CD4-positive, CD25-positive, alpha-beta regulatory T cell (primary cell): ENCODE results near the gene EID3. TPM values are rescaled to one million over a fixed set of nuclear protein-coding genes. Genes with fewer than 3 reads are reported as not detected.

ENCODE experiments used
- ATAC-seq, 2 donors: fragments of 150-1000 bp; cut with Tn5 transposase; one replicate each; pipeline ENCODE4 v1.10.0; 2021; ENCODE audit warnings: low read depth in 2 of 2, moderate number of reproducible peaks in 2 of 2, moderate library complexity in 1 of 2
- DNase-seq, 3 donors: peaks; one replicate each; pipeline versions ENCODE4 v3.0.0 to v3.0.0-alpha.2; 2012 to 2022; ENCODE audit warnings: mixed read lengths in 1 of 3
- H3K27ac ChIP-seq: one replicate; pipeline ENCODE4 v1.7.0; 2013; ENCODE audit warnings: mild to moderate bottlenecking, low read length; ENCODE audit not compliant: insufficient read depth, poor library complexity, severe bottlenecking
- H3K27me3 ChIP-seq: one replicate; pipeline ENCODE4 v1.7.0; 2013; ENCODE audit warnings: low read length; ENCODE audit not compliant: control insufficient read depth, insufficient read depth
- H3K36me3 ChIP-seq: one replicate; pipeline ENCODE4 v1.7.0; 2013; ENCODE audit warnings: mild to moderate bottlenecking, low read length, moderate library complexity; ENCODE audit not compliant: control insufficient read depth, insufficient read depth
- H3K4me1 ChIP-seq: 2 replicates; pipeline ENCODE4 v1.7.0; 2013; ENCODE audit warnings: mild to moderate bottlenecking, low read length; ENCODE audit not compliant: insufficient read depth, control insufficient read depth, poor library complexity, severe bottlenecking
- H3K4me3 ChIP-seq: one replicate; pipeline ENCODE4 v1.7.0; 2013; ENCODE audit warnings: low read depth, mild to moderate bottlenecking, low read length, moderate library complexity
- H3K9me3 ChIP-seq, 2 experiments: 1 replicate in 1 of 2; 2 replicates in 1 of 2; pipeline ENCODE4 v1.7.0; 2013; ENCODE audit warnings: low read length in 2 of 2, mild to moderate bottlenecking in 1 of 2, moderate library complexity in 1 of 2; ENCODE audit not compliant: control insufficient read depth in 2 of 2
- H3K27ac Mint-ChIP-seq, 3 donors: one replicate each; pipeline ENCODE4 v1.8.0; 2020 to 2022; ENCODE audit warnings: mild to moderate bottlenecking in 3 of 3, mixed read lengths in 3 of 3, moderate library complexity in 2 of 3
- H3K27me3 Mint-ChIP-seq: one replicate; pipeline ENCODE4 v1.8.0; 2022; ENCODE audit warnings: mild to moderate bottlenecking, mixed read lengths
- H3K36me3 Mint-ChIP-seq: one replicate; pipeline ENCODE4 v1.8.0; 2020; ENCODE audit warnings: mixed read lengths
- H3K4me1 Mint-ChIP-seq, 4 donors: one replicate each; pipeline ENCODE4 v1.8.0; 2020 to 2022; ENCODE audit warnings: mixed read lengths in 4 of 4, mild to moderate bottlenecking in 1 of 4
- H3K4me3 Mint-ChIP-seq, 4 donors: one replicate each; pipeline ENCODE4 v1.8.0; 2020 to 2022; ENCODE audit warnings: mild to moderate bottlenecking in 4 of 4, mixed read lengths in 4 of 4, moderate library complexity in 3 of 4
- H3K9me3 Mint-ChIP-seq, 7 donors: one replicate each; pipeline ENCODE4 v1.8.0; 2020 to 2022; ENCODE audit warnings: mixed read lengths in 7 of 7, mild to moderate bottlenecking in 3 of 7, moderate library complexity in 2 of 7
- polyA plus RNA-seq, 4 donors: library from polyadenylated mRNA; unstranded; fragments of 300-500 nt; fragmentation: Illumina TruSeq; gene quantifications; one replicate each; pipeline ENCODE4 v1.2.3, GENCODE V29; 2021
- total RNA-seq: library from RNA; stranded (reverse); gene quantifications from one replicate; pipeline ENCODE4 v1.2.3, GENCODE V29; 2022

EID3 gene
- total and polyA plus RNA-seq, 5 donors from 2014 or later, result 10.8 to 15.6 (median 14.8) TPM

DNA sequence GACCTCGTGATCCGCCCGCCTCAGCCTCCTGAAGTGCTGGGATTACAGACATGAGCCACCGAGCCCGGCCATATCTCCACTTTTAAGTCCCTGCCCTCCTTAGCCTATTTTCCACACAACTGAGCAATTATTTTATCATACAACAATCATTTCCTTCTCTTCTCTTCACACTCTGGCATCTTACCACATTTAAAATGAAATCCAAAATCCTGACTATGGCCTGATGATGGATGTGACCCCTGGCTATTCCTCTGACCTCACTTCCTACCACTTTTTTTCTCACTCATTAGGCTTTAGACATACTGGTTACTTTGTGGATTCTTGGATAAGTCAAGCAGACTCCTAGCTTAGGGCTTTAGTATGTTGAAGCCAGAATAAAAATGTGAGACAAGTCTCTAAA, 21.9 kb upstream of the EID3 start:
- ATAC-seq (no peak), DNase-seq (no peak)
- no peak overlapping the region for H3K4me3 ChIP-seq
- peaks cover 6% of the 10 kb centered on the region for H3K4me1 ChIP-seq
- Mint-ChIP-seq H3K36me3 (no peaks in the 10 kb centered on the region), H3K9me3 (no peaks in the 10 kb centered on the region), H3K27me3 (peaks cover 21% of the 10 kb centered on the region), H3K4me1 (peaks cover 1 to 11% (median 5%) of the 10 kb centered on the region in 4 donors), H3K27ac (peak overlapping the region in 1 of 3 donors; percentile 14), H3K4me3 (no peak overlapping the region)
- H3K27me3 ChIP-seq, result peaks cover 2% of the 10 kb centered on the region
- no peaks in the 10 kb centered on the region for H3K36me3 ChIP-seq
- no peak overlapping the region for H3K27ac ChIP-seq
- H3K9me3 ChIP-seq, result no peaks in the 10 kb centered on the region

GRCh38 chr12:104282109-104282508, 21.4 kb upstream of the EID3 start:
- Mint-ChIP-seq H3K4me3 (no peak overlapping the region), H3K4me1 (peaks cover 2 to 16% (median 9%) of the 10 kb centered on the region in 4 donors), H3K27ac (peak overlapping the region in 1 of 3 donors; percentile 67), H3K27me3 (peaks cover 21% of the 10 kb centered on the region), H3K9me3 (no peaks in the 10 kb centered on the region), H3K36me3 (no peaks in the 10 kb centered on the region)
- DNase-seq (no peak), ATAC-seq (no peak)
- Histone ChIP-seq H3K9me3 (no peaks in the 10 kb centered on the region), H3K36me3 (no peaks in the 10 kb centered on the region), H3K27me3 (peaks cover 2% of the 10 kb centered on the region), H3K4me1 (peaks cover 10% of the 10 kb centered on the region), H3K27ac (no peak overlapping the region), H3K4me3 (no peak overlapping the region)

GRCh38 chr12:104285740-104286515, 17.6 kb upstream of the EID3 start:
- ATAC-seq (no peak), DNase-seq (peak in 1 of 3 donors; percentile 46)
- H3K9me3 ChIP-seq, result no peaks in the 10 kb centered on the region
- Mint-ChIP-seq H3K36me3 (no peaks in the 10 kb centered on the region), H3K4me1 (peaks cover 6 to 43% (median 23%) of the 10 kb centered on the region in 4 donors), H3K9me3 (no peaks in the 10 kb centered on the region), H3K27ac (peak overlapping the region; percentile 96 to 98 (median 96)), H3K27me3 (peaks cover 5% of the 10 kb centered on the region), H3K4me3 (peak overlapping the region in 3 of 4 donors; percentile 8 to 99 (median 53))
- peak overlapping the region; percentile 86 for H3K27ac ChIP-seq
- H3K27me3 ChIP-seq, result peaks cover under 1% of the 10 kb centered on the region
- H3K4me1 ChIP-seq, result peaks cover 41% of the 10 kb centered on the region
- peak overlapping the region; percentile 95 for H3K4me3 ChIP-seq
- no peaks in the 10 kb centered on the region for H3K36me3 ChIP-seq

GRCh38 chr12:104286516-104287482, 16.7 kb upstream of the EID3 start:
- H3K27ac ChIP-seq, result peak overlapping the region; percentile 86
- H3K27me3 ChIP-seq, result no peaks in the 10 kb centered on the region
- no peaks in the 10 kb centered on the region for H3K9me3 ChIP-seq
- peak; percentile 81 to 98 (median 90) for DNase-seq
- peaks cover under 1% of the 10 kb centered on the region for H3K27me3 Mint-ChIP-seq
- peaks cover 2% of the 10 kb centered on the region for H3K36me3 ChIP-seq
- H3K4me1 ChIP-seq, result peaks cover 41% of the 10 kb centered on the region
- peaks cover 6 to 43% (median 23%) of the 10 kb centered on the region in 4 donors for H3K4me1 Mint-ChIP-seq
- H3K36me3 Mint-ChIP-seq, result peaks cover 2% of the 10 kb centered on the region
- peak overlapping the region; percentile 95 for H3K4me3 ChIP-seq
- H3K27ac Mint-ChIP-seq, result peak overlapping the region; percentile 96 to 98 (median 96)
- peak; percentile 91 to 93 for ATAC-seq
- no peaks in the 10 kb centered on the region for H3K9me3 Mint-ChIP-seq
- H3K4me3 Mint-ChIP-seq, result peak overlapping the region; percentile 98 to 99 (median 98)

DNA sequence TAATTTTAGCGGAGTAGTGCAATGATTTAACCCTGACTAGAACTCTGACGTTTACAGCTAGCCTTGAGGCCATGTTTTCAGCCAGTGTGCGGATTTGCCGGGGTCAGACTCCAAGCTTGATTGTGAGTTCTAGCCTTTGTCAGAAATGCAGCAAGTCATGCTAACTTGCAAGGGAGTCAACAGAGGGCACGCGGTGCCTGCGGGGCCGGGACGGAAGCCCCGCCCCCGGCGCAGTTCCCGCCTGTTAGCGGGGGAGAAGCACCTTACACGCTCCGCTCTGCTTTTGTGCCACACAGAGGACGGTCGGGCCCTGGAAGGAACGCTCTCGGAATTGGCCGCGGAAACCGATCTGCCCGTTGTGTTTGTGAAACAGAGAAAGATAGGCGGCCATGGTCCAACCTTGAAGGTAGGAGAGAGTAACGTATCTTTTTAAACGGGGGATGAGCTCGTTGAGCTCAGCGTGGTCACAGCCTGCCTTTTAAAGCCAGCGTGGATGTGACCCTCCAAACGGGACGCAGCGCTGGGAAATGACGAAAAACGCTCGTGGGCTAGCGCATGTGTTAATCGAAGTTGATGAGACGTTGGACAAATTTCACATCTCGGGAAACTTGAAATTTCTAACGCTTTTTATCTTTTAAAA, 14.8 kb upstream of the EID3 start:
- Mint-ChIP-seq H3K27ac (peak overlapping the region; percentile 94 to 98 (median 96)), H3K4me1 (peaks cover 6 to 45% (median 24%) of the 10 kb centered on the region in 4 donors), H3K9me3 (no peaks in the 10 kb centered on the region), H3K36me3 (peaks cover 12% of the 10 kb centered on the region), H3K4me3 (peak overlapping the region; percentile 98 to 99 (median 98)), H3K27me3 (no peaks in the 10 kb centered on the region)
- peak; percentile 80 to 94 (median 86) for DNase-seq
- Histone ChIP-seq H3K4me1 (peaks cover 41% of the 10 kb centered on the region), H3K9me3 (no peaks in the 10 kb centered on the region), H3K4me3 (peak overlapping the region; percentile 95), H3K27ac (peak overlapping the region; percentile 77), H3K27me3 (no peaks in the 10 kb centered on the region), H3K36me3 (peaks cover 15% of the 10 kb centered on the region)
- peak; percentile 74 for ATAC-seq

DNA sequence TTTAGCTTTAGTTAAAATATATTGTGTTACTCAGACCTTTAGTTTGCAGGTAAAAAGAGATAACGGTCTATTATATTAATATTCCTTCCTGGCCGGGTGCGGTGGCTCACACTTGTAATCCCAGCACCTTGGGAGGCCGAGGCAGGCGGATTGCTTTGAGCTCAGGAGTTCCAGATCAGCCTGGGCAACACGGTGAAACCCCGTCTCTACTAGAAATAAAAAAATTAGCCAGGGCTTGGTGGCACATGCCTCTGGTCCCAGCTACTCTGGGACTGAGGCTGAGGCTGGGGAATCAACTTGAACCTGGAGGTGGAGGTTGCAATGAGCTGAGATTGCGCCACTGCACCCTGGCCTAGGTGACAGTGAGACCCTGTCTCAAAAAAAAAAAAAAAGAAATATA, 13.2 kb upstream of the EID3 start:
- Histone ChIP-seq H3K4me3 (peak overlapping the region; percentile 95), H3K4me1 (peaks cover 41% of the 10 kb centered on the region), H3K27me3 (no peaks in the 10 kb centered on the region), H3K9me3 (no peaks in the 10 kb centered on the region), H3K36me3 (peaks cover 17% of the 10 kb centered on the region), H3K27ac (no peak overlapping the region)
- peak overlapping the region in 1 of 4 donors; percentile 98 for H3K4me3 Mint-ChIP-seq
- H3K27ac Mint-ChIP-seq, result no peak overlapping the region
- no peaks in the 10 kb centered on the region for H3K9me3 Mint-ChIP-seq
- ATAC-seq (no peak), DNase-seq (no peak)
- H3K27me3 Mint-ChIP-seq, result no peaks in the 10 kb centered on the region
- H3K4me1 Mint-ChIP-seq, result peaks cover 6 to 55% (median 28%) of the 10 kb centered on the region in 4 donors
- H3K36me3 Mint-ChIP-seq, result peaks cover 24% of the 10 kb centered on the region

GRCh38 chr12:104290855-104291254, 12.7 kb upstream of the EID3 start:
- no peaks in the 10 kb centered on the region for H3K27me3 Mint-ChIP-seq
- Histone ChIP-seq H3K27me3 (no peaks in the 10 kb centered on the region), H3K4me3 (no peak overlapping the region), H3K4me1 (peaks cover 41% of the 10 kb centered on the region), H3K36me3 (peaks cover 21% of the 10 kb centered on the region), H3K9me3 (no peaks in the 10 kb centered on the region), H3K27ac (no peak overlapping the region)
- no peak for DNase-seq
- peaks cover 28% of the 10 kb centered on the region for H3K36me3 Mint-ChIP-seq
- ATAC-seq, result no peak
- no peak overlapping the region for H3K27ac Mint-ChIP-seq
- H3K9me3 Mint-ChIP-seq, result no peaks in the 10 kb centered on the region
- H3K4me1 Mint-ChIP-seq, result peaks cover 6 to 57% (median 30%) of the 10 kb centered on the region in 4 donors
- no peak overlapping the region for H3K4me3 Mint-ChIP-seq
